ENCODE data around the gene ZNF618. TPM values are rescaled to one million over a fixed set of nuclear protein-coding genes. Genes with fewer than 3 reads are reported as not detected.

ZNF618 gene
- total RNA-seq, 1 donor from 2014 or later = 4.7 TPM

GRCh38 chr9:113960768-113961167 is 84.7 kb downstream of the ZNF618 start:
- Histone ChIP-seq H3K36me3 (ENCODE audit: control insufficient read depth in 3 of 3, insufficient read depth in 3 of 3, low read length in 3 of 3) (no peaks in the 10 kb centered on the region), H3K4me3 (ENCODE audit: low read length in 3 of 3) (no peak overlapping the region)

GRCh38 chr9:113962396-113962795 is 86.3 kb downstream of the ZNF618 start:
- no peaks in the 10 kb centered on the region for H3K27me3 ChIP-seq (ENCODE audit: control insufficient read depth in 3 of 3, insufficient read depth in 3 of 3, low read length in 3 of 3)
- H3K9ac ChIP-seq (ENCODE audit: low read depth in 1 of 3, low read length in 3 of 3) = no peak overlapping the region
- no peaks in the 10 kb centered on the region for H3K9me3 ChIP-seq (ENCODE audit: control insufficient read depth in 3 of 3, low read length in 3 of 3)
- peaks cover 0 to 12% (median 4%) of the 10 kb centered on the region in 3 donors for H3K4me1 ChIP-seq (ENCODE audit: control insufficient read depth in 3 of 3, insufficient read depth in 3 of 3, low read length in 3 of 3)
- H3K4me3 ChIP-seq (ENCODE audit: low read length in 3 of 3) = no peak overlapping the region
- H3K36me3 ChIP-seq (ENCODE audit: control insufficient read depth in 3 of 3, insufficient read depth in 3 of 3, low read length in 3 of 3) = no peaks in the 10 kb centered on the region
- no peak overlapping the region for H3K27ac ChIP-seq (ENCODE audit: low read depth, low read length)

More at GRCh38 chr9:113960768-113961167, 84.7 kb downstream of the ZNF618 start:
- no peaks in the 10 kb centered on the region for H3K27me3 ChIP-seq (ENCODE audit: control insufficient read depth in 3 of 3, insufficient read depth in 3 of 3, low read length in 3 of 3)
- no peaks in the 10 kb centered on the region for H3K9me3 ChIP-seq (ENCODE audit: control insufficient read depth in 3 of 3, low read length in 3 of 3)
- H3K9ac ChIP-seq (ENCODE audit: low read depth in 1 of 3, low read length in 3 of 3) = no peak overlapping the region
- no peak overlapping the region for H3K27ac ChIP-seq (ENCODE audit: low read depth, low read length)
- H3K4me1 ChIP-seq (ENCODE audit: control insufficient read depth in 3 of 3, insufficient read depth in 3 of 3, low read length in 3 of 3) = peaks cover 0 to 10% (median 4%) of the 10 kb centered on the region in 3 donors

- no peaks in the 10 kb centered on the region for H3K9me3 ChIP-seq (ENCODE audit: control insufficient read depth in 3 of 3, low read length in 3 of 3)
- H3K27me3 ChIP-seq (ENCODE audit: control insufficient read depth in 3 of 3, insufficient read depth in 3 of 3, low read length in 3 of 3) = no peaks in the 10 kb centered on the region
- peaks cover 0 to 10% (median 2%) of the 10 kb centered on the region in 3 donors for H3K4me1 ChIP-seq (ENCODE audit: control insufficient read depth in 3 of 3, insufficient read depth in 3 of 3, low read length in 3 of 3)
- H3K4me3 ChIP-seq (ENCODE audit: low read length in 3 of 3) = no peak overlapping the region
- H3K27ac ChIP-seq (ENCODE audit: low read depth, low read length) = no peak overlapping the region
- no peak overlapping the region for H3K9ac ChIP-seq (ENCODE audit: low read depth in 1 of 3, low read length in 3 of 3)
- H3K36me3 ChIP-seq (ENCODE audit: control insufficient read depth in 3 of 3, insufficient read depth in 3 of 3, low read length in 3 of 3) = no peaks in the 10 kb centered on the region
Measured at GRCh38 chr9:113963017-113963620, 87.0 kb downstream of the ZNF618 start.

GRCh38 chr9:113963696-113964494 is 87.8 kb downstream of the ZNF618 start:
- peaks cover 0 to under 1% (median 0%) of the 10 kb centered on the region in 3 donors for H3K36me3 ChIP-seq (ENCODE audit: control insufficient read depth in 3 of 3, insufficient read depth in 3 of 3, low read length in 3 of 3)
- H3K4me3 ChIP-seq (ENCODE audit: low read length in 3 of 3) = no peak overlapping the region
- no peak overlapping the region for H3K9ac ChIP-seq (ENCODE audit: low read depth in 1 of 3, low read length in 3 of 3)
- H3K4me1 ChIP-seq (ENCODE audit: control insufficient read depth in 3 of 3, insufficient read depth in 3 of 3, low read length in 3 of 3) = peaks cover 0 to 8% (median 2%) of the 10 kb centered on the region in 3 donors
- no peak overlapping the region for H3K27ac ChIP-seq (ENCODE audit: low read depth, low read length)
- no peaks in the 10 kb centered on the region for H3K27me3 ChIP-seq (ENCODE audit: control insufficient read depth in 3 of 3, insufficient read depth in 3 of 3, low read length in 3 of 3)
- no peaks in the 10 kb centered on the region for H3K9me3 ChIP-seq (ENCODE audit: control insufficient read depth in 3 of 3, low read length in 3 of 3)

- Histone ChIP-seq H3K27ac (ENCODE audit: low read depth, low read length) (no peak overlapping the region), H3K4me3 (ENCODE audit: low read length in 3 of 3) (no peak overlapping the region), H3K9ac (ENCODE audit: low read depth in 1 of 3, low read length in 3 of 3) (no peak overlapping the region), H3K27me3 (ENCODE audit: control insufficient read depth in 3 of 3, insufficient read depth in 3 of 3, low read length in 3 of 3) (no peaks in the 10 kb centered on the region), H3K36me3 (ENCODE audit: control insufficient read depth in 3 of 3, insufficient read depth in 3 of 3, low read length in 3 of 3) (peaks cover 0 to 4% (median 2%) of the 10 kb centered on the region in 3 donors), H3K4me1 (ENCODE audit: control insufficient read depth in 3 of 3, insufficient read depth in 3 of 3, low read length in 3 of 3) (peaks cover 0 to 8% (median 2%) of the 10 kb centered on the region in 3 donors), H3K9me3 (ENCODE audit: control insufficient read depth in 3 of 3, low read length in 3 of 3) (no peaks in the 10 kb centered on the region)
Measured at GRCh38 chr9:113964495-113965170, 88.5 kb downstream of the ZNF618 start.

- Histone ChIP-seq H3K27ac (ENCODE audit: low read depth, low read length) (no peak overlapping the region), H3K27me3 (ENCODE audit: control insufficient read depth in 3 of 3, insufficient read depth in 3 of 3, low read length in 3 of 3) (no peaks in the 10 kb centered on the region), H3K36me3 (ENCODE audit: control insufficient read depth in 3 of 3, insufficient read depth in 3 of 3, low read length in 3 of 3) (peaks cover 0 to 4% (median 4%) of the 10 kb centered on the region in 3 donors), H3K4me1 (ENCODE audit: control insufficient read depth in 3 of 3, insufficient read depth in 3 of 3, low read length in 3 of 3) (peaks cover 0 to 8% (median 2%) of the 10 kb centered on the region in 3 donors), H3K9me3 (ENCODE audit: control insufficient read depth in 3 of 3, low read length in 3 of 3) (no peaks in the 10 kb centered on the region), H3K9ac (ENCODE audit: low read depth in 1 of 3, low read length in 3 of 3) (no peak overlapping the region), H3K4me3 (ENCODE audit: low read length in 3 of 3) (no peak overlapping the region)
Measured at GRCh38 chr9:113966394-113966793, 90.3 kb downstream of the ZNF618 start.

GRCh38 chr9:113967380-113967779 is 91.3 kb downstream of the ZNF618 start:
- H3K9ac ChIP-seq (ENCODE audit: low read depth in 1 of 3, low read length in 3 of 3) = no peak overlapping the region
- H3K4me3 ChIP-seq (ENCODE audit: low read length in 3 of 3) = no peak overlapping the region
- peaks cover 0 to 7% (median 4%) of the 10 kb centered on the region in 3 donors for H3K36me3 ChIP-seq (ENCODE audit: control insufficient read depth in 3 of 3, insufficient read depth in 3 of 3, low read length in 3 of 3)
- H3K4me1 ChIP-seq (ENCODE audit: control insufficient read depth in 3 of 3, insufficient read depth in 3 of 3, low read length in 3 of 3) = peaks cover 0 to 8% (median 2%) of the 10 kb centered on the region in 3 donors
- H3K9me3 ChIP-seq (ENCODE audit: control insufficient read depth in 3 of 3, low read length in 3 of 3) = no peaks in the 10 kb centered on the region
- no peaks in the 10 kb centered on the region for H3K27me3 ChIP-seq (ENCODE audit: control insufficient read depth in 3 of 3, insufficient read depth in 3 of 3, low read length in 3 of 3)
- no peak overlapping the region for H3K27ac ChIP-seq (ENCODE audit: low read depth, low read length)

GRCh38 chr9:113969343-113969742 is 93.2 kb downstream of the ZNF618 start:
- Histone ChIP-seq H3K9ac (ENCODE audit: low read depth in 1 of 3, low read length in 3 of 3) (no peak overlapping the region), H3K9me3 (ENCODE audit: control insufficient read depth in 3 of 3, low read length in 3 of 3) (no peaks in the 10 kb centered on the region), H3K27me3 (ENCODE audit: control insufficient read depth in 3 of 3, insufficient read depth in 3 of 3, low read length in 3 of 3) (no peaks in the 10 kb centered on the region), H3K36me3 (ENCODE audit: control insufficient read depth in 3 of 3, insufficient read depth in 3 of 3, low read length in 3 of 3) (peaks cover 0 to 7% (median 4%) of the 10 kb centered on the region in 3 donors), H3K4me1 (ENCODE audit: control insufficient read depth in 3 of 3, insufficient read depth in 3 of 3, low read length in 3 of 3) (peaks cover 0 to 6% (median 4%) of the 10 kb centered on the region in 3 donors), H3K27ac (ENCODE audit: low read depth, low read length) (no peak overlapping the region), H3K4me3 (ENCODE audit: low read length in 3 of 3) (no peak overlapping the region)

GRCh38 chr9:113973226-113973625 is 97.1 kb downstream of the ZNF618 start:
- H3K27me3 ChIP-seq (ENCODE audit: control insufficient read depth in 3 of 3, insufficient read depth in 3 of 3, low read length in 3 of 3) = no peaks in the 10 kb centered on the region
- H3K9me3 ChIP-seq (ENCODE audit: control insufficient read depth in 3 of 3, low read length in 3 of 3) = no peaks in the 10 kb centered on the region
- no peak overlapping the region for H3K9ac ChIP-seq (ENCODE audit: low read depth in 1 of 3, low read length in 3 of 3)
- H3K36me3 ChIP-seq (ENCODE audit: control insufficient read depth in 3 of 3, insufficient read depth in 3 of 3, low read length in 3 of 3) = peaks cover 0 to 7% (median 4%) of the 10 kb centered on the region in 3 donors
- H3K27ac ChIP-seq (ENCODE audit: low read depth, low read length) = no peak overlapping the region
- peaks cover 0 to 4% (median 0%) of the 10 kb centered on the region in 3 donors for H3K4me1 ChIP-seq (ENCODE audit: control insufficient read depth in 3 of 3, insufficient read depth in 3 of 3, low read length in 3 of 3)
- H3K4me3 ChIP-seq (ENCODE audit: low read length in 3 of 3) = no peak overlapping the region

All from skeletal muscle tissue (tissue), 4 donors.